H1 (cell line): ENCODE data around the gene SLC7A6OS. TPM values are rescaled to one million over a fixed set of nuclear protein-coding genes. Genes with fewer than 3 reads are reported as not detected.

Experiments
- BCL11A ChIP-seq, 2 experiments: IDR thresholded peaks; one replicate each; pipeline ENCODE4 v1.6.1; 2011; ENCODE audit warnings: low read depth in 2 of 2, low read length in 2 of 2, mild to moderate bottlenecking in 2 of 2
- CBX5 ChIP-seq: fragments of 300-800, 300-1000 bp; sonication (generic); IDR thresholded peaks from 2 replicates; pipeline ENCODE4 v1.7.1; 2016; ENCODE audit warnings: antibody characterized with exemption, low read length, low read depth
- GTF2F1 ChIP-seq: IDR thresholded peaks from 2 replicates; pipeline ENCODE4 v1.6.1; 2012; ENCODE audit warnings: low read depth, low read length, improper control_type of control experiment, borderline replicate concordance
- ZNF274 ChIP-seq: IDR thresholded peaks from 2 replicates; pipeline ENCODE4 v1.7.0; 2012; ENCODE audit warnings: low read length, borderline replicate concordance; ENCODE audit errors: extremely low read depth
- polyA plus RNA-seq, 7 experiments: library from polyadenylated mRNA; depleted of rRNA in 3 of 7; stranded (reverse) in 5 of 7; unstranded in 2 of 7; fragments of >200 nt in 5 of 7; fragments of 200-250 nt in 2 of 7; gene quantifications; 1 replicate in 5 of 7; 2 replicates in 1 of 7; 4 replicates in 1 of 7; pipeline versions ENCODE4 v1.2.1 to v1.2.3, GENCODE V29; 2011 to 2013; ENCODE audit warnings: missing spikeins in 2 of 7, mixed read lengths in 2 of 7
- total RNA-seq: library from RNA; stranded (reverse); fragmentation: NEBNext Ultra II Directional; extraction: Animal tissue kit (Norgen Biotek cat#: 25700); gene quantifications from 2 replicates; pipeline ENCODE4 v1.2.1, GENCODE V29; 2021

SLC7A6OS gene
- total and polyA plus RNA-seq, 2 of the 8 experiments (the other 6 are each of a cell fraction or from before 2014, with no cell fraction given) = 7.3 to 21.3 TPM

- TF ChIP-seq ZNF274 (no peak), GTF2F1 (no peak), CBX5 (no peak), BCL11A (IDR thresholded peaks at IDR 0.05; ENCODE audit: low read depth in 2 of 2, low read length in 2 of 2) (no peak)
Observed at GRCh38 chr16:68328860-68329390, 18.2 kb upstream of the SLC7A6OS start (continued).
